Measurements from ENCODE around the gene CDH12.
A peak's percentile ranks its signal among the peaks of the same experiment; 100 is the strongest.
"Not testable (repeated sequence)": the region's sequence is repeated elsewhere in the genome, so short reads cannot be mapped to it uniquely, and the experiment has no call there.

Gene CDH12

DNA sequence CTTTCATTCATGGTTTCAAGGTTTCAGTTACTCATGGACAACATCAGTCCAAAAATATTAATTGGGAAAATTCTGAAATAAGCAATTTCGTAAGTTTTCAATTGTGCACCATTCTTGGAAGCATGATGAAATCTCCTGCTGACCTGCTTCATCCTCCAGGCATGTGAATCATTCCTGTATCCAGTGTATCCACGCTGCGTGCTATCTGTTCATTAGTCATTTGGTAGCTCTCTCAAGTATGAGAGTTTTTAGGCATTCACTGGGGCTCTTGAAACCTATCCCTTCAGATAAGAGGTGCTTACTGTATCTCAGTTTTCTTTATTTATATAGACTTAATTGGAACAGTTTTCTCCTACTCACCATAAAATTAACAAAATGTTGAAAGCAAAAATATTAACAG is 293.0 kb downstream of the CDH12 start:
- DNase-seq (ENCODE audit: low spot score): no peak

DNA sequence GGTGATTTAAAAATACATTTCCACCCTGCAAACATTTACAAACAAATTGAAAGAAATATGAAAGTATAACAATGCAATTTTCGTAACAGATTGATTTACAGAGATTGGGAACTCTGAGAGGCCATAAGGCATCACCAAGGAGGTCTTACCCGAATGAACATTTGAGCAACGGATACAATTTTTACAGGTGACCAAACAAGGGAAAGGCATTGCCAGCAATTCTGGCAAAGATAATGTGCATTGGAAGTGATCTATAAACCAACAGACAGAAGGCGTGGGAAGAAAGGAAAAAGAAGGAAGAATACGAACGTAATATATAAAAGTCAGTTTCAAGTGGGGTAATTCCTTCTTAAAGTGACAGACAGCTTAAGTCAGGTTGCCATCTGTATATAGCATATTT is 295.9 kb downstream of the CDH12 start:
- no peak for DNase-seq (ENCODE audit: low spot score)

DNA sequence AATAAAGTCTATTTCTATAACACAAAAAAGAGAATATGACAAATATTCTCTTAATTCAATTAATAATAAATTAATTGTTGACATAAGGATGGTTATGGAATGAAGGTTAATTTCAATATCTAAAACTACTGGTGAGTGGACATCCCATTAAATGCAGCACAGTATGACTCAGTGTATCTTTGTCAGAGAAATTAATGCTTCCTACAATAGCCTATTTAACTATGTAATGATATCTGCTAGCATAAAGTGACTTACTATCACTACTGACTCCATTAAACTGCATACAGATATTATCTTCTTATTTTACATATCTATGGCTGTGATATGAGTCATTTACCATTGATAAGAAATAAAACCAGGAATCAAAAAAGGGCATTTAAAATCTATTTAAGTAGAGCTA is 298.7 kb downstream of the CDH12 start:
- DNase-seq (ENCODE audit: low spot score): no peak

DNA sequence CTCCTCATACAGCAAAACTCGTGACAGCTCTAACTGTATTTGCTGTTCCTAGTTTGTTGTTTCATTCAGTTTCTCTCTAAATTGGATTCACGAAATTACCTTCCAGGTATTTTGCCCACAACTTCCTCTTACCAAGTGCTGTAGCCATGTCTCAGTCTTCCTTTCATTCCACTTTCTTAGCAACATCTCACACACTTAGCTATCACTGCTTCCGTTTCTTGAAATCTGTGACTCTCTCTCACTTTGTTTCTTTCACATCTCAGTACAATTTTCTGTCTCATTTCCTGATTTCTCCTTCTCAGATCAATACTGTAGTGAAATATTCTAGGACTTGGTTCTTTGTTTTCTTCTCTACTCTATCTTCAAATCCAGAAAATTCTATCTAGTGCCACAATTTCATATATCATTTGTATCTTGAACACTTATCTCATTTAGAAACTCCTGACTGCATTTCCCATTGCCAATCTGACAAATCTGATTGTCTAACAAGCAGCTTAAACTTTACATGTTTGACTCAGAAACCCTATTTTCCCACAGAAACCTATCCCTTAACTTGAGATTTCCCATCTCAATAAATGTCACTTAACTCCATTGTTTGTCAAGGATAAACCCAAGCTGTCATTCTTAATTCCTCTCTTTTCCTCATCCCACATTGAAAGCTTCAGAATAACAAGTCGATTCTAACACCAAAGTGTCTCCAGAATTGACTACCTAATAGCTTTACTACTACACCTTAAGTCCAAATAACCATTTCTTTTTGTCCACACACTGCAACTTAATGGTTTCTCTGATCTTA is 303.1 kb downstream of the CDH12 start:
- no peak for DNase-seq (ENCODE audit: low spot score)

DNA sequence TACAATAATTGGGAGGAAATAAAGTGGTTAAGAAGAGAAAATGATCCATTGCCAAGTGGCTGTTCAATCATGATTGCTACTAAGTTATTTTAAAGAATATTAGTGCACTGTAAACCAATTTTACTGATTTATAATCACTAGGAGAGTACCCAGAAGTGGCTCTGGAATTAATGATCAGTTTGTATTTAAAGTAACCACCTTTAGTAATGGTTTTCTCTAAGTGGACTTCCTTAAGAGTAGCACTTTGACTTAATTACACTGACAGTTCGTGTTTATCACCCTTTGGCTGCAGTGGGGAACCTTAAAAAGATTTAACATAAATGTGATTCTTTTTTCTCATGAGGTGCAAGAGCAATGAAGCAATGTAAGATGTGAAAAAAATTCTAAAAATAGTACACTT is 310.8 kb downstream of the CDH12 start:
- no peak for DNase-seq (ENCODE audit: low spot score)

DNA sequence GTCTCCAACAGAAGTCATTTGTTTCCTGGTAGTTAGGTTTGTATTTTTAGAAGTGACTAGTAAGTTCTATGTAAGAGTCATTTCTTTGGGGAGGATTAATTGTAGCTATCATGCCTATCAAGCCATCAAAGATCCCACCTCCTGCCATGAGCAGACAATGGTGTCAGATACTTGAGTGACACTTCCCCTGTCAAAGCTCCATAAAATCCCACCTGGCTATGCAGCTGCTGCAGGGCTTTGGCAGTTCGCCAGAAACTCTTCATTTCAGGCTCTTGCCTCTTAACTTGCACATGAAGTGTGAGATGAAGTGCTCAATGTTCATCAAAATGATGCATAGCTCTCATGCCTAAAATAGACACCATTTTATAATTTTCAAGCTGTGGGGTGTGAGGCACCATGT is 312.1 kb downstream of the CDH12 start:
- DNase-seq (ENCODE audit: low spot score): peak; percentile 73

DNA sequence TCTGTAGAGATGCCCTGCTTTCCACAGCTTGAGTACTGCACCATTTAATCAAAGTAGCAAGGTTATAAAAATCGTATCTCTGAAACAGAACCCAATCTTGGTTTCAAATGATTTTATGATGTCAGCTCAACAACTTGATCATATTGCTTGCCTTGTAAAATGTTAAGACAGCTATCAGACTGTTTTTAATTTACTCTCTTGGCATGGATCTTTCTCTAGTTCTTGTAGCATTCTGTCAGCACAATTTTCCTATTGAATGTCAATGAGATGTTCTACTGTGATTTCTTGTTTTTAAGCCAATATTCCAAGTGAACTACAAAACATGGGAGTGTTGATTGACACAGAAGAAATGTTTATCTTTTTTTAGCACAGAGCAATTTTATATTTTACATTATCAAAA is 313.4 kb downstream of the CDH12 start:
- DNase-seq (ENCODE audit: low spot score): no peak

DNA sequence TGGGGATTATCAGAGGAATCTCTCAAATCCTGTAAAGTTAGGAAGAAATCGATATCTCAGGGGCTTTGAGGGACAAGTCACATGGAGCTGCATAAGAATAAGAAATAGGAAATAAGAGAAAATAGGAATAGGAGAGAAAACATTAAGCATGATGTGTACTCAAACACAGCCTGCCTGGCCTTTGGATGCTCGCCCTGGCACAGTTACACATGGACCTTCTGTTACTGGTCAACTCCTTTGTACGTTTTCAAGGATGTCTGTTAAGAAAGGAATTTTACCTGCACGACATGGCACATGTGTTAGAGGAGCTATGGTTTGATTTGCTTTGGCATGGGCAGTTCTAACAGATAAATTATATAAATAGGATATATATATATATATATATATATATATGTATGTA is 321.2 kb downstream of the CDH12 start:
- DNase-seq (ENCODE audit: low spot score): no peak

DNA sequence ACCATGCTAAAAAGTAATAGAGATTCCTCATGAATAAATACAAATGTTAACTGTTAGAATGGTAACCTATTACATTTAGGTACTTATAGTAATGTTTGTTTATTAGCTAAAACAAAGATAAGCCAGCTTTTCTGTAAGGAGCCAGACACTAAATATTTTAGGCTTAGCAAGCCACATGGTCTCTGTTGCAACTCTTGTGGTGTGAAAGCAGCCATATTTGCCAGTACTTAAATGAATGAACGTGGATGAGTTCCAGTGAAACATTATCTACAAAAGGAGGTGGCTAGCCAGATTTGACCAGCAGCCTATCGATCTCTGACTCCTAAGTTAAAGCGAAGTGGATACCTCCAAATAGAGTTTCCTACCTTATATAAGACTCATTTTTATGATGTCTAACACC is 331.6 kb downstream of the CDH12 start:
- DNase-seq (ENCODE audit: low spot score): no peak

DNA sequence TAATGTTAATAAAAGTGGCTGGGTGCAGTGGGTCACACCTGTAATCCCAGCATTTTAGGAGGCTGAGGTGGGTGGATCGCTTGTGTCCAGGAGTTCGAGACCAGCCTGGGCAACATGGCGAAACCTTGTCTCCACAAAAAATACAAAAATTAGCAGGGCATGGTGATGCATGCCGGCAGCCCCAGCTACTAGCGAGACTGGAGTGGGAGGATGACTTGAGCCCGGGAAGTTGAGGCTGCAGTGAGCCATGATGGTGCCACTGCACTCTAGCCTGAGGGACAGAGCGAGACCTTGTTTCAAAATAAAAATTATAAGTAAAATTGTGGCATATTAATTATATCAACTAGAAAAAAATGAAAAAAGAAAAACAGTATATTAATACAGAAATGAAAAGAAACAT is 336.6 kb downstream of the CDH12 start:
- DNase-seq (ENCODE audit: low spot score): not testable (repeated sequence)

DNA sequence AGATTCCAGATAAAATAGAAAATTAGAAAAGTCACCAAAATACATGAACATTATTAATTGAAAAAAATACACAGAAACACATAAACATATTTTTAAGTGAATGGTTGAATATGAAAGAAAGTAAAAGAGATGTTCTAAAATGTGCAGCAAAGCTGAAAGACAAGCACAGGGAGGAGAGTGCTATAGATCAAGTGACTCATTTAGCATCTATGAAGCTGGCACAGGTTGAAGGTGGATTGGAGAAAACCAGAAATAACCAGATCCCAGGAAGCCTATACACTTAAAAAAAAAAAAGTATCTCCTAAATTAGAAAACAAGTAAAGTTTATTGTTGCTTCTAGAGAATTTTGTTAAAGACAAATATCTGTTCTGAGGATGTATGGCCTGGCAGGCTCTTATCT is 338.9 kb downstream of the CDH12 start:
- no peak for DNase-seq (ENCODE audit: low spot score)

DNA sequence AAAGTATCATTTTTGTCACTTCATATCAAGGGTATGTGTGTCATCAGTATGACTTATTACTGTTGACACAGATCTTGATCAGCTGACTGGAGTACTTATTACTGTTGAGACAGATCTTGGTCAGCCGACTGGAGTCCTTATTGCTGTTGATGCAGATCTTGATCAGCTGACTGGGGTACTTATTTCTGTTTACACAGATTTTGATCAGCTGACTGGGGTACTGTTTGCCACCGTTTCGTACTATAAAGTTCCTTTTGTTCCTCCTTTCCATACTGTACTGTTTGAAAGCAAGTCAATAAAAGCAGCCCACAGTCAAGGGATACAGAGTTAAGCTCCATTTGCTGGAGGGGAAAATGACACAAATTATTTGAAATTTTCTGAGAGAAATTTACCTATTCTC is 347.3 kb downstream of the CDH12 start:
- DNase-seq (ENCODE audit: low spot score): no peak

DNA sequence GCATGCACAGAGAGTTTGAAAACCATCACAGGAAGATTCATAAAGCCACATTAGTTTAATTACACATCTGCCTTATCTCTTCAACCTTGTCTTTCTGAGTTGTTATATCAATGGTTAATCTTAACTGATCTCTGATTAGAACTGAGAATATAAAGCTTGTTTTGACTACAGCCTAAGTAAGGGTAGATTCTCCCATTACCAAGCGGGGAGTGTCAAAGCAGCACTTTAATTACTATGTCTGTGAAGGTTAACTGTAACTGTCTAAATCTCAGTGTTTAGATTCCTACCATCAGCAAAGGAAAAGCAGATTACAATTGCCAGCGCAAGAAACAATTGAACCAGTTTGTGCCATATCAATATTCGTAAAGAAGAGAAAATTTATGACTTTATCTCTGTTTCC is 348.7 kb downstream of the CDH12 start:
- DNase-seq (ENCODE audit: low spot score): no peak

DNA sequence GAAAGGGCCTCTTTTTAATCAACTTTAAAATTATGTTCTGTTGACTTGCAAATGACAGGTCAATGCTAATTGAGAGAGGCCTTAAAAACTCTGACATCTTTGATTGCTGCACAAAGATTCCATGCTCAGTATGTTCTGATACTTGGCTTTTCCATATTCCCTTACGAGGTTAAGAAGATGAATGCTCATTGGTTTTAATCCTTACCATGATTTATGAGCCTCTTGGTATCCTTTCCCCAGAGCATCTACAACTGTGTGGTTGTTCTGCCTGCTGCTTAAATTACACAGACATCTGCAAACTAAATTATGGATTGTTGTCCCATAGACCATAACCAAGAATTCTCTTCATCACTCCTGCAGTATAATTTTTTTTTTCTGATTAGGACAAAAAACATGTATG is 352.6 kb downstream of the CDH12 start:
- DNase-seq (ENCODE audit: low spot score): no peak

DNA sequence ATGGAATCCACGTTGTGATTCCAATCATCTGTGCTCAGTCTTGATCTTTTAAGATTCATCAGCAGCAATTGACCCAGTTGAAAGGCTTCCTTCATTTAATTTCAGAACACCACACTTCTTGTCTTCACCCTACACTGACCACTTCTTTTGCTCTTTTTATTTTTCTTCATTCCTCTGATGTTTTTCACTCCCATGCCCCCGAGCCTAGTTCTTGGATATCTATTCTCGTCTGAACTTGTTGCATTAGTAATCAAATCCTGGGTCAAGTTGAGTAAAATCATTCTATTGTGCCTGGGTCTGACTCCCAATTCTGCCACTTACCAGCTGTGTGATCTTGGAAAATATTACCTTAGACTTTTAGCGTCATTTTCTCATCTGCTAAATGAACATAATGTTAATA is 356.5 kb downstream of the CDH12 start:
- DNase-seq (ENCODE audit: low spot score): peak; percentile 1

DNA sequence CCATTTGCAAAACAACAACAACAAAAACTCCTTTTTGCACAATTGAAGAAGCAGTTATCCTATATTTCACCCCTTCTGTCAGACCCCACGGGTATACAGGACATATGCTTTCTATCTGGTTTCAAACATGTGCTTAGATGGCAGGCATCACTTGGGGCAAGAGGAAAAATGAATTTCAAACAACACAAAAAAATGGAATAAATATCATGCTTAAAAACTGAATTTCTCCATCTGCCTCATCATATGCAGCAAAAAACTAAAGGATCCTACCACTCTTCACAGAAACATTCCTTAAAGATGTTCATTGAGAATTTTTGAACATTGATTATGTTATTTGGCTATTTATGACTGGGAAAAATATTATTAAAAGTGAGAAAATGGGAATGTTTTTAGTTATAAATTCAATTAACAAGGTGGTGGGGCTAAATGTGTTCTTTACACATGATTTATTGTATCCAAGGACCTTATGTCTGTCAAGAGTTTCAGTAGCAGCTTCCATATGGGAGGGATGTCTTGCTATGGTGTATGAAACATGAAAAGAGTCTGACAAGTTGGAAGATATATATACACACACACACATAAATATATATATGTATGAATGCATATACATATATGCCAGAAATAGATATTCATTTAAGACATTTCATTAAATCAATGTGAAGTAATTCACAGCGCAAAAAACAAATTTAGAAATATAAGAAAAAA is 358.0 kb downstream of the CDH12 start:
- DNase-seq (ENCODE audit: low spot score): no peak

DNA sequence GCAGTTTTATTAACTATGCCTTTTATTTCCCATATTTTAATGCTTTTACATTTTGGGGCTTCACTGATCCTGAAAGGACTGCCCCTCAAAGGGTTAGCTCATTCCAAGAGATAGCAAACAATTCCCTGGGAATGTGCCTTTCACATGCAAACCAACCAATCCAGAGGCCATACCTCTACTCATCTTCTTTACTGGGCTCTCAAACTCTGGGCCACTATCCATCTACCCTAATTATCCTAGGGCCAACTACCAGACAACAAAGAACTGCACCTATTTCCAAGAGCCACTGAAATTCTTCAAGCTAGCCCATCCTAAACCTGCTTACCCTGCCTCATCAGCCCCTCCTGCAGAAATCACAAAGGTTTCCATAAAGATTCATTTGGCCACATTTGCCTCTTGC is 364.7 kb downstream of the CDH12 start:
- DNase-seq (ENCODE audit: low spot score): no peak

DNA sequence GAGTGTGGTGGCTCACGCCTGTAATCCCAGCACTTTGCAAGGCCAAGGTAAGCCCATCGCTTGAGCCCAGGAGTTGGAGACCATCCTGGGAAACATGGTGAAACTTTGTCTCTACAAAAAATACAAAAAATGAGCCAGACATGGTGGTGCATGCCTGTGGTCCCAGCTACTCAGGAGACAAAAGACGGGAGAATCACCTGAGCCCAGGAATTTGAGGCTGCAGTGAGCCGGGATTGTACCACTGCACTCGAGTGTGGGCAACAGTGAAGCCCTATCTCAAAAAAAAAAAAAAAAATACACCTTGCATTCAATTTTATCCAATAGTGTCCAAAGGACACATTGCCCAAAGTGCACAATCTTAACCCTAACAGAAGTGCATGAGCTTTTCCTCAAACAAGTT is 372.8 kb downstream of the CDH12 start:
- DNase-seq (ENCODE audit: low spot score): no peak

DNA sequence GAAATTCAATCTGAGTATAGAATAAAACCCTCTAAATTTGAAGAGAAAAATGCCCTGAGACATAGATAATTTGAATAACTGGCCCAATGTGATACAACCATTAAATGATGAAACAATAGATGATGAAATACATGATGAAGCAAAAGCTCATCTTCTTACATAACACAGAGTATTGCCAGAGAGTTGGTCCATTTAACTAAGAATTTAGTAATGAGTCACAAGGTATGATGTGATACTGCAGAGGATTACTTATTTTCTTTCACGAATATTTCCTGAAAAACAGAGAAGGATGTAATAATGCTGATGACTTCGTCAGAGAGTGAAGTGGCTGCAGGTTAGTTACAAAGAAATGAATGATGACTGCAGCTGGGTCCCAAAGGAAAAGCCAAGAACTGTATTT is 379.3 kb downstream of the CDH12 start:
- no peak for DNase-seq (ENCODE audit: low spot score)

DNA sequence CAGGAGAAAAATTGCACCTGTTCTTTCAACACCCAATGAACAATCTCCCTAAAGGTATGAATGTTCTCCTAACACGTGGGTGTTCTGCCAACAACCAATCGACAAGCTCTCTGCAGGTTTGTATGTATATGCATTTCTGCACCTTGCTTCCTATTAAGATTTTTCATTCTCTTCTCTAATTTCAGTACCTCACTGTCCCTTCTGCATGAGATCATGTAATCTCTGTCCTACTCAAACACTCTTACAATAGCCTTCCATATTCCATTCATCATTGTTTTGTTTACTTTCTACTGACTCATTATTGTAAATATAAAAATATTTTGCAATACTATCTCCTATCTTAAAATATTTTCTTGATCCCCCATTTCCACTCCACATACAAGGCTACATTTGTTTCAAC is 382.0 kb downstream of the CDH12 start:
- no peak for DNase-seq (ENCODE audit: low spot score)

DNA sequence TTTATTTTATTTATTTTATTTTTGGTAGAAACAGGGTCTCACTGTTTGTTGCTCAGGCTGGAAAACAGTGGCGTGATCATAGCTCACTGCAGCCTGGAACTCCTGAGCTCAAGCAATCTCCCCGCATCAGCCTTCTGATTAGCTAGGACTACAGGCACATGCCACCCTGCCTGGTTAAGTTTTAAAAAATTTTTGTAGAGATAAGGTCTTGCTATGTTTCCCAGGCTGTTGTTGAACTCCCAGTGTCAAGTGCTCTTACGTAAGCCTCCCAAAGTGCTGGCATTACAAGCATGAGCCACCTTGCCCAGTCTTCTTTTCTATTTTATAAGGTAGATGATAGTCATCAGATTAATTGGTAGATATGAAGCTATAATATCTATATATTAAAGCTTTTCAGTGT is 382.7 kb downstream of the CDH12 start:
- DNase-seq (ENCODE audit: low spot score): no peak

DNA sequence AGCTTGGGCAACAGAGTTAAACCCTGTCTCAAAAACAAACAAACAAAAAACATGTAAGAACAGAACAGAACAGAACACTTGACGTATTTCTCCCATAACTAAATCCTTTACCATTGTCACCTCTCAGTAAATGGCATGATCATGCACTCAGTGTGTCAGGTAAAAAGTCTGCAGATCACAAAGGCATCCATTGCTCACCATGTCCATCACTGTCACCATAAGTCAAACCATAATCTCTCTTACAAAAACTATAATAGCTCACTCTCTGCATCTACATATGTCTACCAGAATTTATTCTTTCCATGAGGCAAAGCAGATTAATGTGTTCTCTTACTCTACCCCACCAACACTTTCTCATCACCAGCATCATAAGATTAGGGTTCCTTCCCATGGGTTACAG is 387.5 kb downstream of the CDH12 start:
- DNase-seq (ENCODE audit: low spot score): no peak

DNA sequence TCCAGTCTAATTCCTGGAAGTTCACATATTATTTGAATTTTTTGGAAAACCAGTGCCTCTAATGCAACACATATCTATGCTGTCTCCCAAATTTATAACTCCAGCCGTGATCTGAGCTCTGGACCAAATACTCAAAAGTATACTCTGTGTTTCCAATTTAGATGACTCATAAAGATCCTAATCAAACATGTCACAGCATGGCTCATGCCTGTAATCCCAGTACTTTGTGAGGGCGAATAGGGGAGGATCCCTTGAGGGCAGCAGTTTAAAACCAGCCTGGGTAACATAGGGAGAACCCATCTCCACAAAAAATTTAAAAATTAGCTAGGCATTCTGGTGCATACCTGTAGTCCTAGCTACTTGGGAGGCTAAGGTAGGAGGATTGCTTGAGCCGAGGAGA is 388.0 kb downstream of the CDH12 start:
- no peak for DNase-seq (ENCODE audit: low spot score)

DNA sequence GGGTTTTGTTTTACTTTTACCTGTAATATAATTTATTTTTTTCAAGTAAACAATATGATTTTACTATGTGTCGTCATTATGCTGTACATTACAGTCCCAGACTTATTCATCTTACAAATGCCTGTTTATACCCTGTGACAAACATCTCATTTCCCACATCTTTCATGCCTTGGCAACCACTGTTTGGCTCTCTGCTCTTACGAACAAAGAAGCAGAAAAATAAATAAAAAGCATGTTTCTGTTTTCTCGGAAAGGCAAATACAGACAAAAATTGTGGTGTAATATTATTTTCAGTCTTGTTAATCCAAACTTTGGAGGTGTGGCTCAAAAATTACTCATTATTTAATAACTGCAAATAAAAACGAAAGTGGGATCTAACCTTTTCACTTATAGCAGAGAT is 393.0 kb downstream of the CDH12 start:
- DNase-seq (ENCODE audit: low spot score): no peak

Measured in putamen (tissue), 1 donor.